VCaP (cell line): ENCODE data around the gene COL4A2.

Source experiments
- H3K27ac ChIP-seq: fragments of 450-650 bp; 2 replicates; pipeline ENCODE4 v1.5.1; 2017
- CTCF ChIP-seq: fragments of 450-650 bp; conservative IDR thresholded peaks from 2 replicates; pipeline ENCODE4 v1.5.1; 2017; ENCODE audit warnings: mild to moderate bottlenecking, moderate library complexity

Gene COL4A2

GRCh38 chr13:110469597-110469996, 162.5 kb downstream of the COL4A2 start:
- no peak for TF ChIP-seq CTCF
- H3K27ac ChIP-seq = no peak overlapping the region

GRCh38 chr13:110470272-110471009, 163.4 kb downstream of the COL4A2 start:
- no peak overlapping the region for H3K27ac ChIP-seq
- no peak for TF ChIP-seq CTCF

- no peak overlapping the region for H3K27ac ChIP-seq
- TF ChIP-seq CTCF = no peak
Observed at GRCh38 chr13:110471156-110471832, 164.2 kb downstream of the COL4A2 start.

- TF ChIP-seq CTCF = no peak
- H3K27ac ChIP-seq = no peak overlapping the region
Observed at GRCh38 chr13:110471833-110472162, 164.7 kb downstream of the COL4A2 start.

GRCh38 chr13:110472904-110473563, 165.9 kb downstream of the COL4A2 start:
- H3K27ac ChIP-seq = no peak overlapping the region
- TF ChIP-seq CTCF = no peak

GRCh38 chr13:110474713-110475112, 167.6 kb downstream of the COL4A2 start:
- no peak for TF ChIP-seq CTCF
- peak overlapping the region; percentile 6 for H3K27ac ChIP-seq

GRCh38 chr13:110475117-110475516, 168.0 kb downstream of the COL4A2 start:
- TF ChIP-seq CTCF = no peak
- H3K27ac ChIP-seq = peak overlapping the region; percentile 6
